Measurements from ENCODE around the gene PSMA1. TPM values are rescaled to one million over a fixed set of nuclear protein-coding genes. Genes with fewer than 3 reads are reported as not detected.

The PSMA1 gene
- total and polyA plus RNA-seq, 2 of the 8 experiments (the other 6 are each of a cell fraction or from before 2014, with no cell fraction given): 148 to 159 TPM

GRCh38 chr11:14499560-14500180 is 20.5 kb downstream of the PSMA1 start, which contains the start of gene COPB1 (continued):
- TF ChIP-seq CTBP2 (IDR thresholded peaks at IDR 0.05; ENCODE audit: borderline replicate concordance, insufficient read depth, insufficient read length, low read length): no peak

Data from H1 (cell line).